BLaER1 treated with 17β-estradiol and CSF1 and Interleukin-3, amounts not matched to agents 10 nM and 100 nM (cell line): Measurements from ENCODE around the gene SMIM38.
A peak's percentile ranks its signal among the peaks of the same experiment; 100 is the strongest.
"Not testable (repeated sequence)": the region's sequence is repeated elsewhere in the genome, so short reads cannot be mapped to it uniquely, and the experiment has no call there.

Source experiments
- H3K27ac ChIP-seq, 11 experiments: shearing (Covaris generic); formaldehyde crosslinking; 2 replicates each; pipeline ENCODE4 v1.8.1; 2022
- H3K27me3 ChIP-seq, 11 experiments: shearing (Covaris generic); formaldehyde crosslinking; 2 replicates each; pipeline ENCODE4 v1.8.1; 2022
- H3K36me3 ChIP-seq, 11 experiments: shearing (Covaris generic); formaldehyde crosslinking; 2 replicates each; pipeline ENCODE4 v1.8.1; 2022
- H3K4me1 ChIP-seq, 10 experiments: shearing (Covaris generic); formaldehyde crosslinking; 2 replicates each; pipeline ENCODE4 v1.8.1; 2022
- H3K4me2 ChIP-seq, 11 experiments: shearing (Covaris generic); formaldehyde crosslinking; 2 replicates each; pipeline ENCODE4 v1.8.1; 2022
- H3K4me3 ChIP-seq, 10 experiments: shearing (Covaris generic); formaldehyde crosslinking; 2 replicates each; pipeline ENCODE4 v1.8.1; 2022
- H3K9ac ChIP-seq, 11 experiments: shearing (Covaris generic); formaldehyde crosslinking; 2 replicates each; pipeline ENCODE4 v1.8.1; 2022
- H3K9me3 ChIP-seq, 11 experiments: shearing (Covaris generic); formaldehyde crosslinking; replicated peaks in 1 of 11; 2 replicates each; pipeline ENCODE4 v1.8.1; 2022
- H4K20me1 ChIP-seq, 11 experiments: shearing (Covaris generic); formaldehyde crosslinking; 2 replicates each; pipeline ENCODE4 v1.8.1; 2022
- Cebpa-rat ChIP-seq, 11 experiments: shearing (Covaris generic); IDR thresholded peaks; 2 replicates each; pipeline ENCODE4 v1.8.1; 2022

Gene SMIM38

DNA sequence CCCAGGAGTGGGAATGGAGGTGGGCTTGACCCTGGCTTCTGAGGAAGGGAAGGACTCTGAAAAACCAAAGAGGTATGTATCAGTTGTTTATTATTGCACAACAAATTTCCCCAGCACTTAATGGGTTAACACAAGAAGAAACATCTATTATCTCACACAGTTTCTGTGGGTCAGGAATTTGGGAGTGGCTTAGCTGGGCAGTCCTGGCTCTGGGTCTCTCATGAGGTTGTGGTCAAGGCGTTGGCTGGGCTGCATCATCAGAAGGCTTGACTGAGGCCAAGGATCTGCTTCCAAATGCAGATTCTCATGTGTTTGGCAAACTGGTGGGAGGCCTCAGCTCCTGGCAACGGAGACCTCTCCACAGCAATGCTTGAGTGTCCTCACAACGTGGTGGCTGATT is 17.5 kb upstream of the SMIM38 start:
- Histone ChIP-seq H3K9ac (no peak overlapping the region), H3K27ac (no peak overlapping the region), H3K36me3 (peaks cover 0 to 29% (median 6%) of the 10 kb centered on the region in 11 experiments; a peak in 10 of 22 replicates), H3K4me1 (peaks cover 10 to 35% (median 21%) of the 10 kb centered on the region in 10 experiments), H3K27me3 (no peaks in the 10 kb centered on the region), H3K4me2 (peak overlapping the region in 1 of 11 experiments; percentile 5; a peak in 2 of 22 replicates), H4K20me1 (no peaks in the 10 kb centered on the region), H3K9me3 (peaks cover 58 to 94% (median 68%) of the 10 kb centered on the region in 11 experiments), H3K4me3 (no peak overlapping the region)
- peak in 3 of 11 experiments; percentile 20 to 80 (median 49); a peak in 4 of 22 replicates for TF ChIP-seq Cebpa-rat (IDR thresholded peaks at IDR 0.05)

DNA sequence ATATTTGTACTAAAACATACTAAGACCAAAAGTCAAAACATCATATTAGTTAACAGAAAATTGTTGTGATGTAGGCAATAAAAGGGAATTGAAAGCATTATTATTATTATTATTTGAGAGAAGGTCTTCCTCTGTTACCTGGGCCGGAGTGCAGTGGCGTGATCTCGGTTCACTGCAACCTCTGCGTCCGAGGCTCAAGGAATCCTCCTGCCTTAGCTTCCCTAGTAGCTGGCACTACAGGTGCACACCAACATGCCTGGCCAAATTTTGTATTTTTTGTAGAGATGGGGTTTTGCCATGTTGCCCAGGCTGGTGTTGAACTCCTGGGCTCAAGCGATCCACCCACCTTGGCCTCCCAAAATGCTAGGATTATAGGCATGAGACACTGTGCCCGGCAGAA is 15.6 kb upstream of the SMIM38 start:
- Histone ChIP-seq H3K9me3 (peaks cover 50 to 94% (median 68%) of the 10 kb centered on the region in 11 experiments), H3K4me2 (peak overlapping the region in 2 of 11 experiments; percentile 11 to 13; a peak in 3 of 22 replicates), H3K36me3 (peaks cover 0 to 23% (median 6%) of the 10 kb centered on the region in 11 experiments; a peak in 10 of 22 replicates), H3K4me1 (peaks cover under 1 to 26% (median 12%) of the 10 kb centered on the region in 10 experiments; a peak in 18 of 20 replicates)
- H3K27ac ChIP-seq, H3K27me3 ChIP-seq, H3K9ac ChIP-seq, H4K20me1 ChIP-seq, H3K4me3 ChIP-seq: not testable (repeated sequence)

DNA sequence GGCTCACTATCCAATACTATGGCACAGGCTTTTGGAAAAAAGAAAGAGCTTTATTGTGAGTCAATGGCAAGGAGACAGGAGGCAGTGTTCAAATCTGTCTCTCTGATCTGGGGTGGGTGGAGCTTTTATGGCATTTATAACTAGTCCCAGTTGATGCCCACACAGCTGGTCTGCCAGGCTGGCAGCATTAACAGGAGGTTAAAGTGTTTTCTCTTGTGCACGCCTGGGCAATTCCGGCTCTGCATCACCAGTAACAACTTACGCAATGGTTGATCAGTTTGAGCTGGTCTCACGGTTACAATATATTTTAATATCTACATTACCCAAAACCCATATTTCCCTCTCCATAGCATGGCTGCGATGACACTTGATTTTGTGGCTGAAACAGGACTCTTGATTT is 15.1 kb upstream of the SMIM38 start:
- Histone ChIP-seq H3K4me2 (peak overlapping the region in 3 of 11 experiments; percentile 4 to 13 (median 11); a peak in 4 of 22 replicates), H3K27me3 (no peaks in the 10 kb centered on the region), H3K4me1 (peaks cover 0 to 25% (median 11%) of the 10 kb centered on the region in 10 experiments; a peak in 14 of 20 replicates), H3K27ac (no peak overlapping the region), H3K9ac (no peak overlapping the region), H3K4me3 (no peak overlapping the region), H3K36me3 (peaks cover 0 to 22% (median 6%) of the 10 kb centered on the region in 11 experiments; a peak in 10 of 22 replicates), H4K20me1 (no peaks in the 10 kb centered on the region), H3K9me3 (peaks cover 50 to 94% (median 68%) of the 10 kb centered on the region in 11 experiments)
- TF ChIP-seq Cebpa-rat (IDR thresholded peaks at IDR 0.05), result peak in 2 of 11 experiments; percentile 18 to 54; a peak in 2 of 22 replicates

DNA sequence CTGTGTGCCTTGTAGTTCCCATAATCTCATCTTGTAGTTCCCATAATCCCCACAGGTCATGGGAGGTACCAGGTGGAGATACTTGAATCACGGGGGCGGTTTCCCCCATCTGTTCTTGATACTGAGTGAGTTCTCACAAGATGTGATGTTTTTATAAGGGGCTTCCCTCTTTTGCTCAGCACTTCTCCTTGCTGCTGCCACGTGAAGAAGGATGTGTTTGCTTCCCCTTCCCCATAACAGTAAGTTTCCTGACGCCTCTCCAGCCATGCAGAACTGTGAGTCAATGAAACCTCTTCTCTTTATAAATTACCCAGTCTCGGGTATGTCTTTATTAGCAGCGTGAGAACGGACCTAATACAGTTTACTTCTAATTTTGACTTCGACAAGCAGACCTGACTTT is 14.0 kb upstream of the SMIM38 start:
- Histone ChIP-seq H3K4me2 (peak overlapping the region in 3 of 11 experiments; percentile 26 to 59 (median 48); a peak in 5 of 22 replicates), H3K27ac (no peak overlapping the region), H3K36me3 (peaks cover 0 to 22% (median 7%) of the 10 kb centered on the region in 11 experiments; a peak in 8 of 22 replicates), H4K20me1 (no peaks in the 10 kb centered on the region), H3K9me3 (peaks cover 50 to 94% (median 68%) of the 10 kb centered on the region in 11 experiments), H3K4me1 (peaks cover 0 to 25% (median 10%) of the 10 kb centered on the region in 10 experiments; a peak in 14 of 20 replicates), H3K4me3 (no peak overlapping the region; a peak in 1 of 20 replicates), H3K27me3 (no peaks in the 10 kb centered on the region), H3K9ac (no peak overlapping the region)
- no peak for TF ChIP-seq Cebpa-rat (IDR thresholded peaks at IDR 0.05)

DNA sequence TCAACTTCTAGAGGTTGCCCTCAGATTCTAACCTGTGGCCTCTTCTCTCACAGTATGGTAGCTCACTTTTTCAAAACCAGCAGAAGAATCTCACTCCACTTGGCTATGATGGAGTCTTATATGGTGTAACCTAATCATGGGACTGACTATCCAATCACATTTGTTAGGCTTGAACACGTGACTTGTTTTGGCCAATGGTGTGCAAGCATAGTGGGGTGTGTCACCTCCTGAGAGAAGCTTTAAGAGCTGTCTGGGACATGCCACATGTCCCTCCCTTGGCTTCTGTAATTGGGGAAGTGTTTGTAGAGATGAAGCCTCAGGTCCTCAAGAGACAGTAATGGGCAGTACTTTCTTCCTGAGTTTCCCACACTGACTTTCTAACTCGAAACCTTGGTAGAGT is 12.8 kb upstream of the SMIM38 start:
- peaks cover 58 to 93% (median 71%) of the 10 kb centered on the region in 11 experiments for H3K9me3 ChIP-seq
- H3K4me1 ChIP-seq, result peaks cover 0 to 23% (median 10%) of the 10 kb centered on the region in 10 experiments; a peak in 15 of 20 replicates
- H3K4me2 ChIP-seq, result no peak overlapping the region
- no peaks in the 10 kb centered on the region for H3K27me3 ChIP-seq
- H4K20me1 ChIP-seq, result no peaks in the 10 kb centered on the region
- TF ChIP-seq Cebpa-rat (IDR thresholded peaks at IDR 0.05), result no peak
- peaks cover 0 to 20% (median 7%) of the 10 kb centered on the region in 11 experiments; a peak in 9 of 22 replicates for H3K36me3 ChIP-seq
- peak overlapping the region in 1 of 10 experiments; percentile 4; a peak in 1 of 20 replicates for H3K4me3 ChIP-seq
- H3K27ac ChIP-seq, result no peak overlapping the region
- H3K9ac ChIP-seq, result no peak overlapping the region

DNA sequence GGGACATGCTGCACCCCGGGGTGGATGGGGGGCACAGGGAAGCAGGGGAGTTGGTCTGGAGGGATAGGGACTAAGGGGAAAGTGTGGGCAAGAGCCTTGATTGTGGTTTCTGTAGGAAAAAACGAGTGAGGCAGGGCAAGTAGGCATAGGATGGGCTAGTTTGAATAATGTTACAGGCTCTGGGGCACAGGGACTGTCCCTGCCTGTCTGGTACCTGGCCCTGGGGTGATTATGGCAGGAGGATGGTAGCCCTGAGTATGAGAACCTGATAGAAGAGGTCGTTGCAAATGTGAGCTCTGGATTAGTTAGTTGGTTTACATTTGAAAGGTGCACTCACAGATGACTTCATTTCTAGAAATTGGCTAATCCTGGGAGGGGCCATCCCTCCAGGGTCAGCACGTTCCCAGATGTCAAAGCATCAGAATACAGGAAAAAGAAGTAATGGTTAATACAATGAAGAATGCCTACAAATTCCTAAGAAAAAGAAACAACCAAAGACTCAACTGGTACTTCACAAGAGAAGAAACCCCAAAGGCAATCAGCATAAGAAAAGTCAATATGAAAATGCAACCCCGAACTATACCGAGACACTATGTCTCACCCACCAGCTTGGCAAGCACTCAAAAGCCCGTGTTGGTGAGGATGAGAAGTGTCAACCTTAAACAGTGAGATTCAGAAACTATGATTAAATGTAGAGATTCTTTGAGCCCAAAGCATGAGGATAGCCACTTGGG is 11.3 kb upstream of the SMIM38 start:
- H3K9ac ChIP-seq, result no peak overlapping the region
- H3K4me2 ChIP-seq, result no peak overlapping the region
- no peak overlapping the region for H3K27ac ChIP-seq
- peaks cover 0 to 20% (median 7%) of the 10 kb centered on the region in 11 experiments; a peak in 8 of 22 replicates for H3K36me3 ChIP-seq
- peaks cover 61 to 96% (median 79%) of the 10 kb centered on the region in 11 experiments for H3K9me3 ChIP-seq
- H3K27me3 ChIP-seq, result no peaks in the 10 kb centered on the region
- no peak for TF ChIP-seq Cebpa-rat (IDR thresholded peaks at IDR 0.05)
- H3K4me1 ChIP-seq, result peaks cover 11 to 29% (median 20%) of the 10 kb centered on the region in 10 experiments
- no peaks in the 10 kb centered on the region for H4K20me1 ChIP-seq
- no peak overlapping the region for H3K4me3 ChIP-seq

DNA sequence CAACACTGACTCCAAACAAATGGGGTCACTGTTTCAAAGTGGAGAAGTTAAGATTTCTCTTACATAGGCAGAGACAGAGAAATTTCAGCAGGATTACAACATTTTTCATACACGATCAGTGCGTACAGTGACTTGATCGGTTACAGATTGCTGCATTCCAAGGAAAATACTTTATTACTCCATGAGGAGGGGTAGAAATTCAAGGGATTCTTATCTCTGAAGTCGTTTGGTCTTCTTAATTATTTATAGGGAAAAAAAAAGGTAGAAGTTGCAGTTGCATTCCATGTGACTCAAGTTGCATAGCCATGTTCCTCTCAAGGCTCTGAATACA is 10.7 kb upstream of the SMIM38 start:
- TF ChIP-seq Cebpa-rat (IDR thresholded peaks at IDR 0.05), result no peak
- no peak overlapping the region for H3K4me3 ChIP-seq
- H3K9ac ChIP-seq, result no peak overlapping the region
- peaks cover 67 to 98% (median 85%) of the 10 kb centered on the region in 11 experiments for H3K9me3 ChIP-seq
- H4K20me1 ChIP-seq, result no peaks in the 10 kb centered on the region
- H3K4me1 ChIP-seq, result peaks cover 11 to 29% (median 20%) of the 10 kb centered on the region in 10 experiments
- no peaks in the 10 kb centered on the region for H3K27me3 ChIP-seq
- H3K4me2 ChIP-seq, result no peak overlapping the region
- H3K36me3 ChIP-seq, result peaks cover 0 to 20% (median 7%) of the 10 kb centered on the region in 11 experiments; a peak in 8 of 22 replicates
- H3K27ac ChIP-seq, result no peak overlapping the region

DNA sequence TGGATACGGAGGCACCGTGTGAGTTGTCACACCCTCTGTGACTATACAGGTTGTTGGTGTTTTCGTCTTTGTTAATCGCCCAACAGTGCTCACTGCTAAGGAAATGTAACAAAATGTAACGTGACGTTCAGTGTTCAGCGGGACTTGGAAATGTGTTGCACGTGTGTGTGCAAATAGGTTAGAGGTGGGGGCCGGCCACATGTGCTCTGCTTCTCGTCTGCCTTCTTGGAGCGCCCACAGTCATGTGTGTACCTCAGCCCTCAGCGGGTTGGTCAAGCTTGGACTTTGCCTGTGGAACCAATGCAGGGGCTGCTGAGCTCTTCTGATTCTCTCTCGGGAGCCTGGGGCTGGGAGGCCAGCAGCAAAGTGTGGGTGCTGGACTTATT is 7.4 kb upstream of the SMIM38 start:
- peaks cover 0 to 15% (median 12%) of the 10 kb centered on the region in 10 experiments; a peak in 15 of 20 replicates for H3K4me1 ChIP-seq
- H3K27ac ChIP-seq, result peak overlapping the region in 4 of 11 experiments; percentile 19 to 34 (median 28); a peak in 4 of 22 replicates
- H3K4me2 ChIP-seq, result peak overlapping the region; percentile 2 to 78 (median 51); a peak in 18 of 22 replicates
- H3K27me3 ChIP-seq, result no peaks in the 10 kb centered on the region
- H3K4me3 ChIP-seq, result no peak overlapping the region
- H3K36me3 ChIP-seq, result peaks cover 0 to 14% (median 7%) of the 10 kb centered on the region in 11 experiments; a peak in 8 of 22 replicates
- H3K9ac ChIP-seq, result no peak overlapping the region
- H3K9me3 ChIP-seq, result peaks cover 53 to 76% (median 67%) of the 10 kb centered on the region in 11 experiments
- no peak for TF ChIP-seq Cebpa-rat (IDR thresholded peaks at IDR 0.05)
- no peaks in the 10 kb centered on the region for H4K20me1 ChIP-seq

DNA sequence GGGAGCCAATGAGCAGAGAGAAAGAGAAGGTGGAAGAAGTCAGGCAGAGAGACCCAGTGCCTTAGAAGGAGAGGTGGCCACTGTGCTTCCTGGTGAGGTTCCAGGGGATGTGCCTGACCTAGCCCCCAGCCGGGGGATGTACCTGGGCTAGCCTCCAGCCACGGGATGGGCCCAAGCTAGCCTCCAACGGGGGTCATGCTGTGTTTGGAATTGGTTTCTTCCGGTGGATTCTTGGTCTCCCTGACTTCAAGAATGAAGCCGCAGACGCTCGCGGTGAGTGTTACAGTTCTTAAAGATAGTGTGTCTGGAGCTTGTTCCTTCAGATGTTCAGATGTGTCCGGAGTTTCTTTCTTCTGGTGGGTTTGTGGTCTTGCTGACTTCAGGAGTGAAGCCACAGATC is 6.9 kb upstream of the SMIM38 start:
- Histone ChIP-seq H4K20me1 (no peaks in the 10 kb centered on the region), H3K27me3 (no peaks in the 10 kb centered on the region), H3K4me1 (peaks cover 0 to 15% (median 12%) of the 10 kb centered on the region in 10 experiments; a peak in 15 of 20 replicates), H3K9ac (no peak overlapping the region), H3K36me3 (peaks cover 0 to 14% (median 7%) of the 10 kb centered on the region in 11 experiments; a peak in 8 of 22 replicates), H3K27ac (peak overlapping the region in 4 of 11 experiments; percentile 19 to 34 (median 28); a peak in 4 of 22 replicates), H3K4me3 (no peak overlapping the region), H3K9me3 (peaks cover 52 to 71% (median 62%) of the 10 kb centered on the region in 11 experiments), H3K4me2 (peak overlapping the region; percentile 2 to 78 (median 51); a peak in 19 of 22 replicates)
- TF ChIP-seq Cebpa-rat (IDR thresholded peaks at IDR 0.05), result no peak

DNA sequence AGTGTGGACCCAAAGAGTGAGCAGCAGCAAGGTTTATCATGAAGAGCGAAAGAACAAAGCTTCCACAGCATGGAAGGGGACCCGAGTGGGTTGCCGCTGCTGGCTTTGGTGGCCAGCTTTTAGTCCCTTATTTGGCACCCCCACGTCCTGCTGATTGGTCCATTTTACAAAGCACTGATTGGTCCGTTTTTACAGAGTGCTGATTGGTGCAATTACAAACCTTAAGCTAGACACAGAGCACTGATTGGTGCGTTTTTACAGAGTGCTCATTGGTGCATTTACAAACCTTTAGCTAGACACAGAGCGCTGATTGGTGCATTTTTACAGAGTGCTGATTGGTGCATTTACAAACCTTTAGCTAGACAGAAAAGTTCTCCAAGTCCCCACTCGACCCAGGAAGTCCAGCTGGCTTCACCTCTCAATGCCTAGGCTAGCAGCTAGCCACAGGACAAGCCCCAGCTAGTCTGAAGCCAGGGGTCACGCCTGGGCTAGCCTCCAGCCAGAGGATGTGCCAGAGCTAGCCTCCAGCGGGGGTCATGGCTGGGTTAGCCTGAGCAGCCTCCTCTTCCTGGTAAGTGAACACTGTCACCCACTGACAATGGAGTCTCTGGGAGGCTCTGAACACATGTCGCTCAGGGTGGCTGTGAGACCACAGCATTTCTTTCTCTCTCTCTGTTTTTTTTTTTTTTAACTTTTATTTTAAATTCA is 6.2 kb upstream of the SMIM38 start:
- not testable (repeated sequence) for H3K27me3 ChIP-seq, H3K9ac ChIP-seq, H4K20me1 ChIP-seq, H3K4me3 ChIP-seq
- Histone ChIP-seq H3K27ac (peak overlapping the region in 1 of 11 experiments; percentile 19; a peak in 2 of 22 replicates), H3K4me1 (peaks cover 0 to 15% (median 12%) of the 10 kb centered on the region in 10 experiments; a peak in 15 of 20 replicates), H3K9me3 (peaks cover 49 to 65% (median 55%) of the 10 kb centered on the region in 11 experiments), H3K36me3 (peaks cover 0 to 14% (median 7%) of the 10 kb centered on the region in 11 experiments; a peak in 8 of 22 replicates), H3K4me2 (peak overlapping the region; percentile 2 to 78 (median 51); a peak in 15 of 22 replicates)
